ENCODE measurements around the gene C2orf76. TPM values are rescaled to one million over a fixed set of nuclear protein-coding genes. Genes with fewer than 3 reads are reported as not detected.
A peak's percentile ranks its signal among the peaks of the same experiment; 100 is the strongest.

C2orf76 gene
- polyA plus RNA-seq (2011; rRNA removed) = 34.3 and 38.8 TPM in 2 replicates
- 6.7 and 7.4 TPM in 2 replicates for polyA plus RNA-seq (2012; cell fraction: cytosol; rRNA removed)
- 1.3 and 2.4 TPM in 2 replicates for polyA plus RNA-seq (2012; cell fraction: nucleus; rRNA removed)
- polyA plus RNA-seq (2017; fragmentation: RNase III; extraction: RNeasy Plus Mini Kit Qiagen cat#74134 plus additional on column Dnase treatment) = 14.2 to 17.7 TPM (median 16.6 TPM) in 3 replicates
- polyA minus RNA-seq (2011; rRNA and poly(A)+ RNA removed) = 3.0 and 4.7 TPM in 2 replicates

DNA sequence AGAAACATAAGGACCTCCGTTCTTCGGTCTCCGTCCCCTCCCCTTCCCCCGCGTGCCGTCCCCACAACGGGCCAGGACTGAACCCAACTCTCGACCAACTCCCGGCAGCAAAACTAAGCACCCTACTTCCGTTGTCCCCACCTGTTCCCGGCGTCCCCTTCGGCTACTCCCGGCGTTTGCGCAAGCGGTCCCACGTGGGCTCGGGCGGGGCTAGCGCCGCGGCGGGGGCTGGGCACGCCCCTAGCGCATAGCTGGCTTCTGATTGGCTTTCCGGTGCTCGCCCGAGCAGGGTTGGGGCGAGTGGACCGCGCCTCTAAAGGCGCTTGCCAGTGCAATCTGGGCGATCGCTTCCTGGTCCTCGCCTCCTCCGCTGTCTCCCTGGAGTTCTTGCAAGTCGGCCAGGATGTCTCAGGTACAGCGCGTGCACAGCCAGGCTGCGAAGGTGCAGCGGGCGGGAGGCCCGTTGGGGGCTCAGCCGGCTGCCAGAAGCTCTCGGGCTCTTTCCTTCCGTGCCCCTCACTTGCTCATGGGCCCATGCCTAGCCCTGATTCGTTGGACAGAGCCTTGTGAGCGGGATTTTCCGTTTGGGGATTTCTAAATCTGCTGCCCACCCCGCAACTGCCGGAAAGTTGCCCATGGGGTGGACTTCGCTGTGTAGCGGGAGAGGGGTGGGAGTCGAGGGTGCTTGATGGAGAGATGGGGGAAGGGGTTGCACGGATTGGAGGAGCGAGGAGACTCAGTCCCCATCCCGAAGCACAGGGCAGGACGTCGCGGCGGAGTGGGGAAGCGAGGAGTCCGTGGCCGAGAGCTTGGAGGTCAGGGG is at the start of gene C2orf76, which contains the start of gene DBI:
C2orf76 (minus strand) TSS at position 186 of the 823 bp plus-strand sequence. CDS start 26,875 bp downstream, outside the sequence.
DBI (plus strand) TSS at position 329 of the 823 bp plus-strand sequence; CDS start at position 404, 75 bp downstream.
- peaks cover 28% of the 10 kb centered on the region for H3K4me1 ChIP-seq
- 5% methylated on average over 26 of the region's 65 CpGs for WGBS (ENCODE audit: missing lambda C conversion rate)
- ATAC-seq (peak; percentile 98 to 99), FAIRE-seq (no peak), DNase-seq (ENCODE audit: low read depth in 1 of 2, low spot score in 1 of 2) (peak; percentile 91 to 96)
- H3K4me2 ChIP-seq = peak within 1 kb of the TSS; percentile 100
- peak within 1 kb of the TSS; percentile 71 for H3K4me3 ChIP-seq
- CTCF ChIA-PET = interaction anchor here (1.1 kb wide), 1 partner anchor 41 kb away, joined by 3 read pairs; no protein-coding TSS in a partner anchor
- POLR2A ChIA-PET = interaction anchor here (0.5 to 1.6 kb wide), 6 partner anchors 10 to 24 kb away, joined by 3 to 6 read pairs (median 4); no protein-coding TSS in a partner anchor
- peak within 1 kb of the TSS; percentile 90 to 95 for H3K27ac ChIP-seq
- no peaks in the 10 kb centered on the region for H3K9me3 ChIP-seq
- TF ChIP-seq MAFK (IDR thresholded peaks at IDR 0.05; ENCODE audit: partially characterized antibody) (no peak), CHD4 (IDR thresholded peaks at IDR 0.05; ENCODE audit: borderline replicate concordance) (no peak), KDM5A (IDR thresholded peaks at IDR 0.05) (no peak), NFE2L2 (conservative IDR thresholded peaks at IDR 0.05; ENCODE audit: low read length) (no peak), MAZ (IDR thresholded peaks at IDR 0.05; ENCODE audit: borderline replicate concordance, low read depth, low read length) (peak; percentile 72; the same call in 1 of the 2 replicates), CBX2 (IDR thresholded peaks at IDR 0.05; ENCODE audit: borderline replicate concordance, low read depth) (no peak), HEYL (CRISPR knock-in tag; IDR thresholded peaks at IDR 0.05) (no peak), MYC (IDR thresholded peaks at IDR 0.05; ENCODE audit: borderline replicate concordance, low read length) (peak; percentile 42; the same call in 1 of the 2 replicates), CHD2 (IDR thresholded peaks at IDR 0.05; ENCODE audit: low read length, partially characterized antibody) (no peak), HOXB13 (CRISPR knock-in tag; IDR thresholded peaks at IDR 0.05; ENCODE audit: low read depth) (no peak), ESRRA (IDR thresholded peaks at IDR 0.05; ENCODE audit: borderline replicate concordance, low read length) (no peak), JUN (IDR thresholded peaks at IDR 0.05) (peak; percentile 84 to 85), FOXS1 (CRISPR knock-in tag; IDR thresholded peaks at IDR 0.05) (no peak), CEBPB (IDR thresholded peaks at IDR 0.05) (peak; percentile 97 to 99), TFCP2L1 (CRISPR knock-in tag; IDR thresholded peaks at IDR 0.05) (no peak), BHLHE40 (IDR thresholded peaks at IDR 0.05; ENCODE audit: low read depth, low read length) (no peak), ZSCAN20 (CRISPR knock-in tag; IDR thresholded peaks at IDR 0.05) (no peak), SMC3 (IDR thresholded peaks at IDR 0.05) (no peak), KDM1A (IDR thresholded peaks at IDR 0.05; ENCODE audit: low read depth) (no peak), ZFP36 (IDR thresholded peaks at IDR 0.05; ENCODE audit: borderline replicate concordance, partially characterized antibody) (no peak), SREBF2 (IDR thresholded peaks at IDR 0.05) (no peak), POLR2AphosphoS2 (conservative IDR thresholded peaks at IDR 0.05; ENCODE audit: low read length) (no peak), POLR2A (IDR thresholded peaks at IDR 0.05; ENCODE audit: low read length) (peak; percentile 73), TP53 (CRISPR knock-in tag; IDR thresholded peaks at IDR 0.05) (no peak; the same call in 1 of the 2 replicates), EHMT2 (IDR thresholded peaks at IDR 0.05; ENCODE audit: low read depth) (no peak)
- TF ChIP-seq, protein P1, sequence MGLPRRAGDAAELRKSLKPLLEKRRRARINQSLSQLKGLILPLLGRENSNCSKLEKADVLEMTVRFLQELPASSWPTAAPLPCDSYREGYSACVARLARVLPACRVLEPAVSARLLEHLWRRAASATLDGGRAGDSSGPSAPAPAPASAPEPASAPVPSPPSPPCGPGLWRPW (IDR thresholded peaks at IDR 0.05) = 0 out of 2 replicates have a peak, but pooled peaks have one; percentile 50
- TF ChIP-seq, protein P2, sequence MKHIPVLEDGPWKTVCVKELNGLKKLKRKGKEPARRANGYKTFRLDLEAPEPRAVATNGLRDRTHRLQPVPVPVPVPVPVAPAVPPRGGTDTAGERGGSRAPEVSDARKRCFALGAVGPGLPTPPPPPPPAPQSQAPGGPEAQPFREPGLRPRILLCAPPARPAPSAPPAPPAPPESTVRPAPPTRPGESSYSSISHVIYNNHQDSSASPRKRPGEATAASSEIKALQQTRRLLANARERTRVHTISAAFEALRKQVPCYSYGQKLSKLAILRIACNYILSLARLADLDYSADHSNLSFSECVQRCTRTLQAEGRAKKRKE (CRISPR knock-in tag; IDR thresholded peaks at IDR 0.05; ENCODE audit: low read depth) = no peak
- TF ChIP-seq, protein P3, sequence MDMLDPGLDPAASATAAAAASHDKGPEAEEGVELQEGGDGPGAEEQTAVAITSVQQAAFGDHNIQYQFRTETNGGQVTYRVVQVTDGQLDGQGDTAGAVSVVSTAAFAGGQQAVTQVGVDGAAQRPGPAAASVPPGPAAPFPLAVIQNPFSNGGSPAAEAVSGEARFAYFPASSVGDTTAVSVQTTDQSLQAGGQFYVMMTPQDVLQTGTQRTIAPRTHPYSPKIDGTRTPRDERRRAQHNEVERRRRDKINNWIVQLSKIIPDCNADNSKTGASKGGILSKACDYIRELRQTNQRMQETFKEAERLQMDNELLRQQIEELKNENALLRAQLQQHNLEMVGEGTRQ (IDR thresholded peaks at IDR 0.05) = peak; percentile 91
- TF ChIP-seq, protein P4, sequence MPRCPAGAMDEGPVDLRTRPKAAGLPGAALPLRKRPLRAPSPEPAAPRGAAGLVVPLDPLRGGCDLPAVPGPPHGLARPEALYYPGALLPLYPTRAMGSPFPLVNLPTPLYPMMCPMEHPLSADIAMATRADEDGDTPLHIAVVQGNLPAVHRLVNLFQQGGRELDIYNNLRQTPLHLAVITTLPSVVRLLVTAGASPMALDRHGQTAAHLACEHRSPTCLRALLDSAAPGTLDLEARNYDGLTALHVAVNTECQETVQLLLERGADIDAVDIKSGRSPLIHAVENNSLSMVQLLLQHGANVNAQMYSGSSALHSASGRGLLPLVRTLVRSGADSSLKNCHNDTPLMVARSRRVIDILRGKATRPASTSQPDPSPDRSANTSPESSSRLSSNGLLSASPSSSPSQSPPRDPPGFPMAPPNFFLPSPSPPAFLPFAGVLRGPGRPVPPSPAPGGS (IDR thresholded peaks at IDR 0.05) = peak; percentile 87
- TF ChIP-seq, protein P5, sequence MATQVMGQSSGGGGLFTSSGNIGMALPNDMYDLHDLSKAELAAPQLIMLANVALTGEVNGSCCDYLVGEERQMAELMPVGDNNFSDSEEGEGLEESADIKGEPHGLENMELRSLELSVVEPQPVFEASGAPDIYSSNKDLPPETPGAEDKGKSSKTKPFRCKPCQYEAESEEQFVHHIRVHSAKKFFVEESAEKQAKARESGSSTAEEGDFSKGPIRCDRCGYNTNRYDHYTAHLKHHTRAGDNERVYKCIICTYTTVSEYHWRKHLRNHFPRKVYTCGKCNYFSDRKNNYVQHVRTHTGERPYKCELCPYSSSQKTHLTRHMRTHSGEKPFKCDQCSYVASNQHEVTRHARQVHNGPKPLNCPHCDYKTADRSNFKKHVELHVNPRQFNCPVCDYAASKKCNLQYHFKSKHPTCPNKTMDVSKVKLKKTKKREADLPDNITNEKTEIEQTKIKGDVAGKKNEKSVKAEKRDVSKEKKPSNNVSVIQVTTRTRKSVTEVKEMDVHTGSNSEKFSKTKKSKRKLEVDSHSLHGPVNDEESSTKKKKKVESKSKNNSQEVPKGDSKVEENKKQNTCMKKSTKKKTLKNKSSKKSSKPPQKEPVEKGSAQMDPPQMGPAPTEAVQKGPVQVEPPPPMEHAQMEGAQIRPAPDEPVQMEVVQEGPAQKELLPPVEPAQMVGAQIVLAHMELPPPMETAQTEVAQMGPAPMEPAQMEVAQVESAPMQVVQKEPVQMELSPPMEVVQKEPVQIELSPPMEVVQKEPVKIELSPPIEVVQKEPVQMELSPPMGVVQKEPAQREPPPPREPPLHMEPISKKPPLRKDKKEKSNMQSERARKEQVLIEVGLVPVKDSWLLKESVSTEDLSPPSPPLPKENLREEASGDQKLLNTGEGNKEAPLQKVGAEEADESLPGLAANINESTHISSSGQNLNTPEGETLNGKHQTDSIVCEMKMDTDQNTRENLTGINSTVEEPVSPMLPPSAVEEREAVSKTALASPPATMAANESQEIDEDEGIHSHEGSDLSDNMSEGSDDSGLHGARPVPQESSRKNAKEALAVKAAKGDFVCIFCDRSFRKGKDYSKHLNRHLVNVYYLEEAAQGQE (IDR thresholded peaks at IDR 0.05) = no peak
- TF ChIP-seq, protein P6, sequence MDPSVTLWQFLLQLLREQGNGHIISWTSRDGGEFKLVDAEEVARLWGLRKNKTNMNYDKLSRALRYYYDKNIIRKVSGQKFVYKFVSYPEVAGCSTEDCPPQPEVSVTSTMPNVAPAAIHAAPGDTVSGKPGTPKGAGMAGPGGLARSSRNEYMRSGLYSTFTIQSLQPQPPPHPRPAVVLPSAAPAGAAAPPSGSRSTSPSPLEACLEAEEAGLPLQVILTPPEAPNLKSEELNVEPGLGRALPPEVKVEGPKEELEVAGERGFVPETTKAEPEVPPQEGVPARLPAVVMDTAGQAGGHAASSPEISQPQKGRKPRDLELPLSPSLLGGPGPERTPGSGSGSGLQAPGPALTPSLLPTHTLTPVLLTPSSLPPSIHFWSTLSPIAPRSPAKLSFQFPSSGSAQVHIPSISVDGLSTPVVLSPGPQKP (IDR thresholded peaks at IDR 0.05; ENCODE audit: low read depth, low read length) = no peak
- TF ChIP-seq, protein P7, sequence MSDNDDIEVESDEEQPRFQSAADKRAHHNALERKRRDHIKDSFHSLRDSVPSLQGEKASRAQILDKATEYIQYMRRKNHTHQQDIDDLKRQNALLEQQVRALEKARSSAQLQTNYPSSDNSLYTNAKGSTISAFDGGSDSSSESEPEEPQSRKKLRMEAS (IDR thresholded peaks at IDR 0.05) = peak; percentile 96

Measured in A549 (cell line).